ENCODE measurements around the gene ATXN10. TPM values are rescaled to one million over a fixed set of nuclear protein-coding genes. Genes with fewer than 3 reads are reported as not detected.
A peak's percentile ranks its signal among the peaks of the same experiment; 100 is the strongest.
"Not testable (repeated sequence)": the region's sequence is repeated elsewhere in the genome, so short reads cannot be mapped to it uniquely, and the experiment has no call there.

Gene ATXN10
- total RNA-seq, 1 experiment from 2014 or later: 192 TPM

DNA sequence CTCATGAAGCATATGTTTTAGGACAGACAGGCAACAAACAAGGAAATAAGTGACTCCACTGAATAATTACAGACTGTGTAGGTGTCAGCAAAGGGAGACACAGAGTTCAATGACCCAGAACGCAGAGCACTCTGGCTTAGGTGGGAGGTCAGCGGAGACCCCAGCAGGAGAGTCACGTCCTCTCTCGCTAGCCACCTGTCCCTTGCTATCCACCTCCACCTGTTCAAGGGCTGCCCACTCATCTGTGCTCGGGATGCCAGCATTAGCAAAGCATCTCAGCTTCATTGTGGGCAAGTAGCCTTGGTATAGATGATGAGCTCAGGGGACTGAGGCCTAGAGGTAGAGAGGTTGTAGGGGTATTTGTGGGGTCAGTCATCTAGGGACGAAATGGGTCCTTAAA is 21.8 kb upstream of the ATXN10 start:
- no peak for DNase-seq (ENCODE audit: low read depth in 1 of 2, low spot score in 2 of 2)
- Histone ChIP-seq H3K27me3 (replicated peaks) (no peaks in the 10 kb centered on the region), H3K4me3 (no peak overlapping the region), H3K27ac (no peak overlapping the region), H3K36me3 (no peaks in the 10 kb centered on the region), H3K4me1 (replicated peaks) (peaks cover 18% of the 10 kb centered on the region), H3K9me3 (replicated peaks) (0 out of 2 replicates have a peak, but pooled peaks cover 2% of the 10 kb centered on the region)

GRCh38 chr22:45650721-45651120 is 20.9 kb upstream of the ATXN10 start:
- Histone ChIP-seq H3K9me3 (replicated peaks) (0 out of 2 replicates have a peak, but pooled peaks cover 2% of the 10 kb centered on the region), H3K27ac (no peak overlapping the region), H3K4me3 (no peak overlapping the region), H3K36me3 (no peaks in the 10 kb centered on the region), H3K4me1 (replicated peaks) (peaks cover 13% of the 10 kb centered on the region), H3K27me3 (replicated peaks) (no peaks in the 10 kb centered on the region)
- no peak for DNase-seq (ENCODE audit: low read depth in 1 of 2, low spot score in 2 of 2)

- no peak overlapping the region for H3K27ac ChIP-seq
- DNase-seq (ENCODE audit: low read depth in 1 of 2, low spot score in 2 of 2): no peak
- no peaks in the 10 kb centered on the region for H3K27me3 ChIP-seq (replicated peaks)
- peaks cover 3% of the 10 kb centered on the region for H3K4me1 ChIP-seq (replicated peaks)
- H3K9me3 ChIP-seq (replicated peaks): 0 out of 2 replicates have a peak, but pooled peaks cover 2% of the 10 kb centered on the region
- H3K36me3 ChIP-seq: no peaks in the 10 kb centered on the region
- H3K4me3 ChIP-seq: no peak overlapping the region
Observed at GRCh38 chr22:45651931-45652528, 19.6 kb upstream of the ATXN10 start.

DNA sequence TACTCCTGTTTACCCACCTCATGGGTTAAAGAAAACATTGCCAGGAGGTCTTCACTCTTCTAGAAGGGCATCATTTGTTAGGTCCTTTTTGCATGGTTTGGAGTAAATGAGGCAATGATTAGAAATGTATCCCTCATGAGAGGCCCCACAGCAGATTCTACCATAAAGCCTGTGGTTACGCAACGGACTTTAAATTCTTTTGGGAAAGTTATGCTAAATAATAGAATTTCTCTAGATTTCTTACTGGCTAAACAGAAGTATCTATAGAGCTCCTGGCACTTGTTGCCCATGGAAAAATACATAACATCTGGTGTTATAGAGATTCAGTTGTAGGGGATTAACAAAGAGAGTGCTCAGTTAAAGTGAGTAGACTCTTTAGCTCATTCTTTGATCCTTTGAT is 15.1 kb upstream of the ATXN10 start:
- H3K4me3 ChIP-seq: no peak overlapping the region
- no peaks in the 10 kb centered on the region for H3K9me3 ChIP-seq (replicated peaks)
- H3K27ac ChIP-seq: no peak overlapping the region
- no peaks in the 10 kb centered on the region for H3K4me1 ChIP-seq (replicated peaks)
- no peaks in the 10 kb centered on the region for H3K36me3 ChIP-seq
- no peaks in the 10 kb centered on the region for H3K27me3 ChIP-seq (replicated peaks)
- DNase-seq (ENCODE audit: low read depth in 1 of 2, low spot score in 2 of 2): no peak

- no peaks in the 10 kb centered on the region for H3K4me1 ChIP-seq (replicated peaks)
- DNase-seq (ENCODE audit: low read depth in 1 of 2, low spot score in 2 of 2): no peak
- no peaks in the 10 kb centered on the region for H3K27me3 ChIP-seq (replicated peaks)
- H3K9me3 ChIP-seq (replicated peaks): no peaks in the 10 kb centered on the region
- no peaks in the 10 kb centered on the region for H3K36me3 ChIP-seq
- H3K4me3 ChIP-seq: no peak overlapping the region
- H3K27ac ChIP-seq: no peak overlapping the region
Observed at GRCh38 chr22:45657701-45658100, 13.9 kb upstream of the ATXN10 start.

DNA sequence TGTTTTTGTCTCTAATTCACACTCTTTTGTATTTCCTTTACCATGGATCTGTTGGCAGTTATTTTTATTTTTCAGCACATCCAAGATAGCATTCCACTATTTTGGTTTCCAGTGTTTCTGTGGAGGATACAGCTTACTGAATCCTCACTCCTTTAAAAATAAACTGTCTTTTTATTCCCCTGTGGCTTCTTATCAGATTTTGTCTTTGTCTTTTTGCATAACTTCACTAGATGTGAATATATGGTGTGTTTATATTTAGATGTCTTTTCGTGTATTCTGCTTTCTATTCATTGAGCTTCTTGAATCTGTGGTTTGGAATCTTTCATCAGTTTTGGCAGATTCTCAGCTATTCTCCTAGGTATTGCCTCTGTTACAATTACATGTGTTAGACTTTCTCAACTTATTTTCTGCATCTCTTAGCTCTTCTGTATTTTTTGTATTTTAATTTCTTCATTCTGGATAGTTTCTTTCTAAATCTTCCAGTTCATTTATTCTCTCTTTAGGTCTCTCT is 7.4 kb upstream of the ATXN10 start:
- no peaks in the 10 kb centered on the region for H3K36me3 ChIP-seq
- H3K9me3 ChIP-seq (replicated peaks): no peaks in the 10 kb centered on the region
- no peak overlapping the region for H3K4me3 ChIP-seq
- H3K27ac ChIP-seq: peak overlapping the region; percentile 1; the same call in 1 of the 2 replicates
- peaks cover 19% of the 10 kb centered on the region for H3K4me1 ChIP-seq (replicated peaks)
- H3K27me3 ChIP-seq (replicated peaks): no peaks in the 10 kb centered on the region
- peak in 1 of 2 experiments; percentile 67 for DNase-seq (ENCODE audit: low read depth in 1 of 2, low spot score in 2 of 2)

DNA sequence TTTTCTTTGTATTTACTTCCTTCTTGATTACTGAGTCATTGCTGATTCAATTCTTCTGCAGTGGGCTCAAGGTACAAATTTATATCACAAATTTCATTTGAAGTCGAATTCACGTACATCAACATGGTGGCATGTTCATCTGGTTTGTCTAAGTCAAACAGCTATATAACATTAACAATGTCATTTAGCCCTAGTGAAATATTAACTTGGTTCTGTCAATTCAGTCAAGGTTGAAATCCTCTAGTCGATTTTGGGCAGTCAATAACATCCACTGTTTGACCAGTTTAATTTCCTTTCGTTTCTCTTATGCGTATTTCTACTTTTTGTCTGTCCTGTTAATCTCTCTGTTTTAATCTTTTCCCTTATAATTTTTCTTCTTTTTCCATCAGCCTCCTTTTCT is 4.1 kb upstream of the ATXN10 start:
- Histone ChIP-seq H3K27me3 (replicated peaks) (no peaks in the 10 kb centered on the region), H3K4me3 (no peak overlapping the region), H3K9me3 (replicated peaks) (no peaks in the 10 kb centered on the region; the same call in 1 of the 2 replicates), H3K4me1 (replicated peaks) (peaks cover 51% of the 10 kb centered on the region), H3K36me3 (peaks cover 9% of the 10 kb centered on the region), H3K27ac (no peak overlapping the region)
- DNase-seq (ENCODE audit: low read depth in 1 of 2, low spot score in 2 of 2): no peak

DNA sequence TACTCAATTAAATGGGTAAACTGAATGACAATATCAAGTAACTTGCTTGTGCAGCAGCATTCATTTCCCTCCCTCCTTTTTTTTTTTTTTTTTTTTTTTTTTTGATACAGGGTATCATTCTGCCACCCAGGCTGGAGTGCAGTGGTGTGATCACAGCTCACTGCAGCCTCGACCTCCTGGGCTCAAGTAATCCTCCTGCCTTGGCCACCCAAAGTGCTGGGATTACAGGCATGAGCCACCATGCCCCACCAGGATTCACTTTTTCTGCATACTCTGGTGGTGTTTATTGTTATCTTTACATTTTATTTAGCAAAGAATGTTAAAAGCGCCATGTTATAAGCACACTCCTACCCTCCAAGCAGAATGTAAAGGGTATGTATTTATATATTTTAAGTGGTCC is 1.3 kb upstream of the ATXN10 start:
- not testable (repeated sequence) for H3K9me3 ChIP-seq (replicated peaks)

GRCh38 chr22:45670981-45671782 is 452 bp upstream of the ATXN10 start:
- peak in 1 of 2 experiments; percentile 74 for DNase-seq (ENCODE audit: low read depth in 1 of 2, low spot score in 2 of 2)
- peak overlapping the region; percentile 95 for H3K27ac ChIP-seq
- H3K9me3 ChIP-seq (replicated peaks): no peaks in the 10 kb centered on the region; the same call in 1 of the 2 replicates
- peak overlapping the region; percentile 96 for H3K4me3 ChIP-seq
- peaks cover 39% of the 10 kb centered on the region for H3K36me3 ChIP-seq
- H3K27me3 ChIP-seq (replicated peaks): no peaks in the 10 kb centered on the region
- peaks cover 70% of the 10 kb centered on the region for H3K4me1 ChIP-seq (replicated peaks)

More for the DNA sequence above, 1.3 kb upstream of the ATXN10 start:
- peak; percentile 82 to 85 for DNase-seq (ENCODE audit: low read depth in 1 of 2, low spot score in 2 of 2)
- Histone ChIP-seq H3K4me1 (replicated peaks) (peaks cover 65% of the 10 kb centered on the region), H3K27ac (peak overlapping the region; percentile 95), H3K36me3 (peaks cover 31% of the 10 kb centered on the region)
- H3K27me3 ChIP-seq (replicated peaks); H3K4me3 ChIP-seq: not testable (repeated sequence)

DNA sequence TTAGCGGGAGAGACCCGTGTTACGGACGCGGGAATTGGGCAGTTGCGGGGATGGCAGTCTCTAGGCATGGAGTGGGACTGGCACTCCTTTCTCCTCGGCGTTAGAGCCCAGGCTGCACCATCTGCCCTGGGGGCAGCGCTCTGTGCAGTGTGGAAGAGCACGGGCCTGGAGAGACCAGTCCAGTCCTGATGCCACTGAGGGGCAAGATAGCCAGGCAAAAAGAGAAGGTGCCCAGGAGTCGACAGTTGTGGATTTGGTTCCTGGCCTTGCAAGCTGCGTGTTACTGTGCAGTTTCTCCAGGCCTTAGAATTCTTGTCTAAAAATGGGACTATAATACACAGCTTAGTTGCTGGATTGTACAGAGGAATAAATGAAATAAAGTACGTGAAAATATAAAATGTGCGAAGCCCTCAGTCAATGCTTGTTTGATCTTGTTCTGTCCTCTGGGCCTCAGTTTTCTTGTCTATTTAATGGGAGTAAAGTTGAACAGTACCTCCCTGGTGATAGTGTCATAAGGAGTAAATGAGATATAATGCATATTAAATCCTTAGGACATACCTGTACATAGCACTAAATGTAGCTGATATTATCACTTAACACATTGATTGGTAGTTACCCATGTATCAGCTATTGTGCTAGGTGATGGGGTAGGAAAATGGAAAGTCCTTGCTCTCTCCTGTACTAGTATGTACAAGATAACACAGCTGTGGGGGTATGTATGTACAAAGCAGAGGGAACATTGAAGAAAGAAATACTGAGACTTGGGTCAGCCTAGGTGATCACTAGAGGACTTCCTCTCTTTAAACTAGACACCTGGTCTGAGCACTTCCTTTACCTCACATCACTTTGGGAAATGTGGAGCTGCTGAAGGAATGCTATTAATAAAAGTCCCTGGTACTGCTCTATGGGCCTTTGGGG is 1.2 kb downstream of the ATXN10 start:
- Histone ChIP-seq H3K9me3 (replicated peaks) (no peaks in the 10 kb centered on the region; the same call in 1 of the 2 replicates), H3K27ac (peak overlapping the region; percentile 95), H3K4me3 (peak overlapping the region; percentile 96), H3K4me1 (replicated peaks) (peaks cover 73% of the 10 kb centered on the region), H3K27me3 (replicated peaks) (no peaks in the 10 kb centered on the region), H3K36me3 (peaks cover 51% of the 10 kb centered on the region)
- DNase-seq (ENCODE audit: low read depth in 1 of 2, low spot score in 2 of 2): no peak

DNA sequence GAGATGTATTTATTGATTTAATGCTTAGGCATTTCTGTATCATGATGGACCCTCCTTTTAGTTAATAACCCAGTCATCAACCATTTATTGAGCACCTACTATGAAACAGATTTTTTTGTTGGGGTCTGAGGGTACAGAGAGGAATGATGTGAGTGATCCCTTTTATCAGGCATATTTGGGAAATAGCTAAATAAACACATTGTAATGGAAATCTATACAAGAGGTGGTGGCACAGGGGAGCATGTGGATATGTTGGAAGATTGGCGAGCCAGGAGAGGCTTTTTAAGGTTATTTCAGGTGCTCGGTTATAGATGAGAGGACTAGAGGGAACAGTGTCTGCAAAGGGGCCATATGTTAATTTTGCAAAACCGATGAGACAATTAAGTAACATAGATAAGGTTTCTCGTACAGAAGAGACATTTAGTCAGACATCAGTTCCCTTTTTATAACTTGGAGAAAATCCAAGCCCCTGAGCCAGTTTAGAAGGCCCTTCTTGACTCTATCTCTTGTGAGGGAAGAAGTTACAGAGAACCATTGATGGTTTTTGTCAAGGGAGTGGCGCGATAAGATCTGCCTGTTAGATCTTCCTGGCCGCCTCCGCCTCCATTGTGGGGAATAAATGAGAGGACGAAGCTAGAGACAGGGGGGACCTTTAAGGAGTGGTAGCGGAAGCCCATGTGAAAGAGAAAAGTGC is 2.0 kb downstream of the ATXN10 start:
- Histone ChIP-seq H3K9me3 (replicated peaks) (no peaks in the 10 kb centered on the region; the same call in 1 of the 2 replicates), H3K27me3 (replicated peaks) (no peaks in the 10 kb centered on the region), H3K36me3 (peaks cover 51% of the 10 kb centered on the region), H3K27ac (no peak overlapping the region), H3K4me3 (peak overlapping the region; percentile 96), H3K4me1 (replicated peaks) (peaks cover 81% of the 10 kb centered on the region)
- no peak for DNase-seq (ENCODE audit: low read depth in 1 of 2, low spot score in 2 of 2)

DNA sequence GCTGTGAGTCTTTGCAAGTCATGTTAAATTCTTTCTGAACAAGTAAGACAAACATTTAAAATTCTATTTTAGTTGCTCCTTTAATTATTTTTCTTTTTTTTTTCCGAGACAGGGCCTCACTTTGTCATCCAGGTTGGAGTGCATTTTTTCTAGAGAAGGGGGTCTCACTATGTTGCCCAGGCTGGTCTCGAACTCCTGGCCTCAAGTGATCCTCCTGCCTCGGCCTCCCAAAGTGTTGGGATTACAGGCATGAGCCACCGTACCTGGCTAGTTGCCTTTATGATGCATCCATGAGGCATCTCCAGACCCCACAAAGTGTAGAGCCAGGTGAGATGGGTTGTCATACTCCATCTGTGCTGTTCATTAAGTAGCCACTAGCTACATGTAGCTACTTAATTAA is 4.4 kb downstream of the ATXN10 start:
- peaks cover 82% of the 10 kb centered on the region for H3K4me1 ChIP-seq (replicated peaks)
- peaks cover 51% of the 10 kb centered on the region for H3K36me3 ChIP-seq
- no peak overlapping the region for H3K27ac ChIP-seq
- DNase-seq (ENCODE audit: low read depth in 1 of 2, low spot score in 2 of 2): no peak
- no peak overlapping the region for H3K4me3 ChIP-seq
- no peaks in the 10 kb centered on the region; the same call in 1 of the 2 replicates for H3K9me3 ChIP-seq (replicated peaks)
- no peaks in the 10 kb centered on the region for H3K27me3 ChIP-seq (replicated peaks)

DNA sequence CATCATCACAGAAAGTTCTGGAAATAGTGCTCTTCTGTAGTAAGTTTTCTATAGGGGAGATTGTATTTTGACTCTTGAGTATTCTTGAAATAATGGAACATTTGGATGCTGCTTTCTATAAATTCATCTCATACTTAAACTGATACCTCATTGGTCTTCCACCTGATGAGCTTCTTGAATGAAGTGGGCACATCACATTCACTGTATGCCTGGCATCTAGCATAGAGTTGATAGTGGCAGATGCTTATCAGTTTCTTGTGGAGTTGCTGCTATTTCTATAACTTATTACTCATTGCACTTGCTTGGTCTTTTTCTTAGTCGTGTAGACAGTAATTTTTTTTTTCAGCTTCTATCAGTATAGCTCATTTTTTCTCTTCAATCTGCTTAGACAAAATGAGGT is 5.4 kb downstream of the ATXN10 start:
- Histone ChIP-seq H3K36me3 (peaks cover 49% of the 10 kb centered on the region), H3K27me3 (replicated peaks) (no peaks in the 10 kb centered on the region), H3K4me1 (replicated peaks) (peaks cover 82% of the 10 kb centered on the region), H3K27ac (no peak overlapping the region), H3K9me3 (replicated peaks) (no peaks in the 10 kb centered on the region; the same call in 1 of the 2 replicates), H3K4me3 (no peak overlapping the region)
- DNase-seq (ENCODE audit: low read depth in 1 of 2, low spot score in 2 of 2): no peak

Data from SJSA1 (cell line).